ENCODE data around the gene CHTF18.

DNA sequence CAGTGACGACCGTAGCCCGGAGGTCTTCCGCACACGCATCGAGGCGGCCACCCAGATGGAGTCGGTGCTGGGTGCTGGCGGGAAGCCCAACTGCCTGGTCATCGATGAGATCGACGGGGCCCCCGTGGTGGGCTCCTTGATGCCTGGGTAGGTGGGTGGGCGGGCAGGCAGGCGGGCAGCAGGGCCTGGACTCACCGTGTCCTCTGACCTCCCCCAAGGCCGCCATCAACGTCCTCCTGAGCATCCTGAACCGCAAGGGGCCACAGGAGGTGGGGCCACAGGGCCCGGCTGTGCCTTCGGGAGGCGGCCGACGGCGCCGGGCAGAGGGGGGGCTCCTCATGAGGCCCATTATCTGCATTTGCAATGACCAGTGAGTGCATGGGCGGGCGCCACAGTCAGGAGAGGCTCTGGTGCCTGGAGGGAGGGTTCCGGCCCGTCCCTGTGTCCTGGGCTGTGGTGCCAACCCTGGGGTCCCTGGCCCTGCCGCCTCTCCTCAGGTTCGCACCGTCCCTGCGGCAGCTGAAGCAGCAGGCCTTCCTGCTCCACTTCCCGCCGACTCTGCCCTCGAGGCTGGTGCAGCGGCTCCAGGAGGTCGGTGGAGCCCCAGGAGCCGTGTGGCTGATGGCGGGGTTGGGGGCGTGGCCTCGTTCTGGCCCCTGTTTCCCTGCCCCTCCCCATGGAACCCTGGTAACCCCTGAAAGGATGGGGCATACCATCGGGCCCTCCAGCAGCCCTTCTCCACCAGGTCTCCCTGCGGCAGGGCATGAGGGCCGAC lies 4.0 kb downstream of the CHTF18 start:
- TF ChIP-seq CTCF (IDR thresholded peaks at IDR 0.05 in 2 of 3, conservative IDR thresholded peaks at IDR 0.05 in 1 of 3; ENCODE audit: insufficient read depth in 2 of 3, low read depth in 1 of 3, low read length in 3 of 3) (no peak), GTF2F1 (IDR thresholded peaks at IDR 0.05; ENCODE audit: low read depth, low read length) (no peak), SMAD4 (CRISPR knock-in tag; conservative IDR thresholded peaks at IDR 0.05) (no peak), ATF7 (IDR thresholded peaks at IDR 0.05) (no peak), ZNF384 (IDR thresholded peaks at IDR 0.05; ENCODE audit: low read depth, low read length) (no peak), TAF1 (IDR thresholded peaks at IDR 0.05; ENCODE audit: control insufficient read depth, extremely low read depth, insufficient read depth, low read length, severe bottlenecking) (no peak), HINFP (tag; conservative IDR thresholded peaks at IDR 0.05; ENCODE audit: low read depth) (no peak), GTF3C2 (IDR thresholded peaks at IDR 0.05; ENCODE audit: borderline replicate concordance, extremely low read depth, insufficient read length) (no peak)
